ENCODE data around the gene MUCL1. TPM values are rescaled to one million over a fixed set of nuclear protein-coding genes. Genes with fewer than 3 reads are reported as not detected.

MUCL1 gene
- total and polyA plus RNA-seq, 2 donors (not counting 3 experiments of a cell fraction or from before 2014, with no cell fraction given), result not detected

GRCh38 chr12:54865683-54866324 is 11.5 kb downstream of the MUCL1 start:
- H3K79me2 ChIP-seq (ENCODE audit: control insufficient read depth, insufficient read depth, low read length), result no peaks in the 10 kb centered on the region
- no peaks in the 10 kb centered on the region for H4K20me1 ChIP-seq (replicated peaks; ENCODE audit: control insufficient read depth, extremely low read depth, insufficient read depth, low read length)
- dilution Hi-C loops (cut with MboI; ENCODE audit: extremely low pct_ligation_motif_present, low sequenced_read_pairs), result no loop called here
- H3K9me1 ChIP-seq (replicated peaks; ENCODE audit: control insufficient read depth, extremely low read depth, insufficient read depth, low read length), result no peaks in the 10 kb centered on the region
- H2AFZ ChIP-seq (ENCODE audit: low read depth, low read length), result no peak overlapping the region
- H3K4me2 ChIP-seq (ENCODE audit: insufficient read depth, low read length), result no peak overlapping the region
- intact Hi-C loops (cut with micrococcal nuclease), result no loop called here
- peaks cover 0 to 3% of the 10 kb centered on the region in 2 experiments for H3K27me3 ChIP-seq (ENCODE audit: control insufficient read depth in 2 of 2, insufficient read depth in 2 of 2, low read length in 2 of 2)
- no peak for DNase-seq (ENCODE audit: low read depth, low spot score)
- BruUV-seq (replicated peaks), result no TSS peak
- H3K36me3 ChIP-seq (ENCODE audit: control insufficient read depth in 2 of 2, extremely low read depth in 1 of 2, insufficient read depth in 2 of 2, low read length in 2 of 2), result no peaks in the 10 kb centered on the region
- no peak overlapping the region for H3K27ac ChIP-seq (ENCODE audit: insufficient read depth, low read depth, low read length)
- H3K4me1 ChIP-seq (ENCODE audit: control insufficient read depth, extremely low read depth, insufficient read depth, low read length), result no peaks in the 10 kb centered on the region
- no peak overlapping the region for H3K9ac ChIP-seq (replicated peaks; ENCODE audit: extremely low read depth, insufficient read depth, low read length)
- ChIA-PET POLR2A (no interaction called here), CTCF (interaction anchor here (0.7 kb wide), 1 partner anchor 10 kb away, joined by 3 read pairs; no protein-coding TSS in a partner anchor)
- no peak for FAIRE-seq
- TF ChIP-seq POLR2A (IDR thresholded peaks at IDR 0.05; ENCODE audit: low read depth, low read length), result no peak
- no peak for TF ChIP-seq MAX (IDR thresholded peaks at IDR 0.05; ENCODE audit: insufficient read depth, insufficient read length)
- TF ChIP-seq FOS (IDR thresholded peaks at IDR 0.05; ENCODE audit: borderline replicate concordance, insufficient read depth, low read length), result no peak
- no peak for TF ChIP-seq EZH2 (IDR thresholded peaks at IDR 0.05; ENCODE audit: borderline replicate concordance, low read depth, low read length, severe bottlenecking)
- no peak for TF ChIP-seq CTCF (IDR thresholded peaks at IDR 0.05; ENCODE audit: extremely low read depth in 1 of 2, insufficient read depth in 1 of 2, low read depth in 1 of 2, low read length in 2 of 2)
- TF ChIP-seq GATA2 (IDR thresholded peaks at IDR 0.05; ENCODE audit: insufficient read depth, insufficient read length, low read depth, low read length), result no peak
- no peak for TF ChIP-seq POLR2AphosphoS5 (IDR thresholded peaks at IDR 0.05; ENCODE audit: insufficient read depth, low read depth, low read length)
- TF ChIP-seq JUN (IDR thresholded peaks at IDR 0.05; ENCODE audit: borderline replicate concordance, insufficient read depth, insufficient read length, low read depth), result no peak
- TF ChIP-seq MYC (IDR thresholded peaks at IDR 0.05; ENCODE audit: low read depth, low read length), result no peak
- no peaks in the 10 kb centered on the region for H3K9me3 ChIP-seq (replicated peaks; ENCODE audit: control insufficient read depth, insufficient read depth, low read length)
- no peak overlapping the region for H3K4me3 ChIP-seq (replicated peaks in 1 of 3; ENCODE audit: insufficient read depth in 1 of 3, low read depth in 1 of 3, low read length in 3 of 3)
